ENCODE data around the gene AFAP1.

- TF ChIP-seq TEAD4 (IDR thresholded peaks at IDR 0.05) (no peak), CEBPB (IDR thresholded peaks at IDR 0.05) (no peak), TAF1 (IDR thresholded peaks at IDR 0.05; ENCODE audit: low read depth) (no peak), RAD21 (IDR thresholded peaks at IDR 0.05; ENCODE audit: low read depth) (no peak)
Observed at GRCh38 chr4:7782783-7783182, 156.9 kb downstream of the AFAP1 start.
